ENCODE measurements around the gene MLLT1. TPM values are rescaled to one million over a fixed set of nuclear protein-coding genes. Genes with fewer than 3 reads are reported as not detected.

Gene MLLT1
- total and polyA plus RNA-seq, 2 donors (not counting 1 experiment from before 2014, with no cell fraction given): 19.4 to 40.2 TPM

- no peaks in the 10 kb centered on the region for H3K9me3 ChIP-seq (ENCODE audit: control extremely low read depth in 1 of 3, control insufficient read depth in 2 of 3, insufficient read depth in 1 of 3, low read length in 2 of 3)
- H3K4me1 Mint-ChIP-seq: peaks cover 3% of the 10 kb centered on the region
- TF ChIP-seq CTCF (IDR thresholded peaks at IDR 0.05) (no peak), EZH2 (IDR thresholded peaks at IDR 0.05; ENCODE audit: borderline replicate concordance, insufficient read depth, low read depth, low read length, poor library complexity, severe bottlenecking) (no peak)
- peaks cover 0 to 38% of the 10 kb centered on the region in 2 experiments for H3K36me3 ChIP-seq (replicated peaks in 1 of 2; ENCODE audit: control extremely low read depth in 1 of 2, control insufficient read depth in 1 of 2, extremely low read depth in 1 of 2, insufficient read depth in 2 of 2, low read length in 1 of 2)
- no peak overlapping the region for H3K4me3 ChIP-seq (ENCODE audit: control extremely low read depth in 1 of 5, extremely low read depth in 1 of 5, insufficient read depth in 1 of 5, low read depth in 2 of 5, low read length in 4 of 5)
- no peak overlapping the region for H3K4me3 Mint-ChIP-seq
- ATAC-seq (ENCODE audit: low read depth): no peak
- intact Hi-C loops (cut with micrococcal nuclease): no loop called here
- H3K79me2 ChIP-seq (ENCODE audit: control insufficient read depth, insufficient read depth, low read length): peaks cover 26% of the 10 kb centered on the region
- ChIA-PET POLR2A (no interaction called here), CTCF (interaction anchor here (0.5 to 0.7 kb wide), 2 partner anchors 605 to 1551 kb away, joined by 3 read pairs; no protein-coding TSS in a partner anchor)
- no peaks in the 10 kb centered on the region for H3K9me3 Mint-ChIP-seq (ENCODE audit: insufficient read depth)
- no peak overlapping the region for H3K9ac ChIP-seq (ENCODE audit: low read length)
- no peaks in the 10 kb centered on the region for H3K27me3 Mint-ChIP-seq
- DNase-seq: no peak
- no peaks in the 10 kb centered on the region for H3K4me1 ChIP-seq (ENCODE audit: control insufficient read depth in 2 of 2, insufficient read depth in 2 of 2, low read length in 2 of 2)
- no peaks in the 10 kb centered on the region for H3K27me3 ChIP-seq (replicated peaks in 1 of 4; ENCODE audit: control extremely low read depth in 1 of 4, control insufficient read depth in 3 of 4, insufficient read depth in 4 of 4, low read length in 3 of 4)
- H3K27ac Mint-ChIP-seq: no peak overlapping the region
- peaks cover 50% of the 10 kb centered on the region for H4K20me1 ChIP-seq (ENCODE audit: control insufficient read depth, insufficient read depth, low read length, poor library complexity, severe bottlenecking)
- H3K27ac ChIP-seq (ENCODE audit: low read length in 2 of 2): no peak overlapping the region
- WGBS (ENCODE audit: insufficient coverage): 97% methylated on average over 12 of the region's 12 CpGs
- no peak overlapping the region for H2AFZ ChIP-seq (ENCODE audit: insufficient read depth, low read depth, low read length, poor library complexity, severe bottlenecking)
- H3K4me2 ChIP-seq (replicated peaks; ENCODE audit: low read depth, low read length, poor library complexity, severe bottlenecking): no peak overlapping the region
Measured at GRCh38 chr19:6226012-6226411, 53.8 kb downstream of the MLLT1 start.

GRCh38 chr19:6225232-6225865 is 54.4 kb downstream of the MLLT1 start:
- Mint-ChIP-seq H3K27me3 (no peaks in the 10 kb centered on the region), H3K4me3 (no peak overlapping the region), H3K9me3 (ENCODE audit: insufficient read depth) (no peaks in the 10 kb centered on the region), H3K27ac (no peak overlapping the region), H3K4me1 (peaks cover 3% of the 10 kb centered on the region)
- Histone ChIP-seq H3K9ac (ENCODE audit: low read length) (no peak overlapping the region), H3K4me1 (ENCODE audit: control insufficient read depth in 2 of 2, insufficient read depth in 2 of 2, low read length in 2 of 2) (no peaks in the 10 kb centered on the region), H3K4me3 (ENCODE audit: control extremely low read depth in 1 of 5, extremely low read depth in 1 of 5, insufficient read depth in 1 of 5, low read depth in 2 of 5, low read length in 4 of 5) (no peak overlapping the region), H2AFZ (ENCODE audit: insufficient read depth, low read depth, low read length, poor library complexity, severe bottlenecking) (no peak overlapping the region), H3K36me3 (replicated peaks in 1 of 2; ENCODE audit: control extremely low read depth in 1 of 2, control insufficient read depth in 1 of 2, extremely low read depth in 1 of 2, insufficient read depth in 2 of 2, low read length in 1 of 2) (peaks cover 0 to 36% of the 10 kb centered on the region in 2 experiments), H3K27me3 (replicated peaks in 1 of 4; ENCODE audit: control extremely low read depth in 1 of 4, control insufficient read depth in 3 of 4, insufficient read depth in 4 of 4, low read length in 3 of 4) (no peaks in the 10 kb centered on the region), H3K27ac (ENCODE audit: low read length in 2 of 2) (no peak overlapping the region), H3K9me3 (ENCODE audit: control extremely low read depth in 1 of 3, control insufficient read depth in 2 of 3, insufficient read depth in 1 of 3, low read length in 2 of 3) (no peaks in the 10 kb centered on the region), H4K20me1 (ENCODE audit: control insufficient read depth, insufficient read depth, low read length, poor library complexity, severe bottlenecking) (peaks cover 43% of the 10 kb centered on the region), H3K4me2 (replicated peaks; ENCODE audit: low read depth, low read length, poor library complexity, severe bottlenecking) (no peak overlapping the region), H3K79me2 (ENCODE audit: control insufficient read depth, insufficient read depth, low read length) (peaks cover 20% of the 10 kb centered on the region)
- DNase-seq: no peak
- POLR2A ChIA-PET: no interaction called here
- intact Hi-C loops (cut with micrococcal nuclease): no loop called here
- ATAC-seq (ENCODE audit: low read depth): no peak
- CTCF ChIA-PET: interaction anchor here (0.7 kb wide), 1 partner anchor 605 kb away, joined by 3 read pairs; no protein-coding TSS in a partner anchor
- WGBS (ENCODE audit: insufficient coverage): 98% methylated on average over 17 of the region's 18 CpGs
- TF ChIP-seq EZH2 (IDR thresholded peaks at IDR 0.05; ENCODE audit: borderline replicate concordance, insufficient read depth, low read depth, low read length, poor library complexity, severe bottlenecking): no peak
- no peak for TF ChIP-seq CTCF (IDR thresholded peaks at IDR 0.05)

Data from B cell (primary cell).